Chondrocyte (in vitro differentiated cells): ENCODE data around the gene FREM1. TPM values are rescaled to one million over a fixed set of nuclear protein-coding genes. Genes with fewer than 3 reads are reported as not detected.

ENCODE experiments used
- DNase-seq: peaks from one replicate; pipeline ENCODE4 v3.0.0; 2021; ENCODE audit warnings: mixed read lengths, low spot score
- H3K27ac Mint-ChIP-seq: one replicate; pipeline ENCODE4 v1.8.0; 2021; ENCODE audit warnings: mild to moderate bottlenecking, moderate library complexity, mixed read lengths; ENCODE audit not compliant: unreplicated experiment
- H3K27me3 Mint-ChIP-seq: 2 replicates; pipeline ENCODE4 v1.8.0; 2021; ENCODE audit warnings: low read depth, mixed read lengths
- H3K36me3 Mint-ChIP-seq: 2 replicates; pipeline ENCODE4 v1.8.0; 2021; ENCODE audit warnings: low read depth, mixed read lengths
- H3K4me1 Mint-ChIP-seq: 2 replicates; pipeline ENCODE4 v1.8.0; 2021; ENCODE audit warnings: low read depth, mild to moderate bottlenecking, mixed read lengths
- H3K4me3 Mint-ChIP-seq: one replicate; pipeline ENCODE4 v1.8.0; 2021; ENCODE audit warnings: mild to moderate bottlenecking, moderate library complexity, mixed read lengths; ENCODE audit not compliant: unreplicated experiment
- H3K9me3 Mint-ChIP-seq: 2 replicates; pipeline ENCODE4 v1.8.0; 2021; ENCODE audit warnings: low read depth, mixed read lengths
- CTCF ChIP-seq: fragments of 200-600 bp; sonication (generic); IDR thresholded peaks from 2 replicates; pipeline ENCODE4 v1.5.0; 2021; ENCODE audit warnings: antibody characterized with exemption, mild to moderate bottlenecking, moderate library complexity
- total RNA-seq: library from RNA; stranded (reverse); gene quantifications from 3 replicates; pipeline ENCODE4 v1.2.1, GENCODE V29; 2021

The FREM1 gene
- total RNA-seq, 1 donor from 2014 or later: 2.2 TPM

- H3K27ac Mint-ChIP-seq: no peak overlapping the region
- no peak for DNase-seq
- no peak for TF ChIP-seq CTCF
- no peaks in the 10 kb centered on the region for H3K4me1 Mint-ChIP-seq
- H3K27me3 Mint-ChIP-seq: peaks cover 20% of the 10 kb centered on the region
- H3K36me3 Mint-ChIP-seq: peaks cover 2% of the 10 kb centered on the region
- no peak overlapping the region for H3K4me3 Mint-ChIP-seq
- H3K9me3 Mint-ChIP-seq: no peaks in the 10 kb centered on the region
Measured at GRCh38 chr9:14747111-14747510, 163.1 kb downstream of the FREM1 start.

GRCh38 chr9:14746626-14747025 lies 163.6 kb downstream of the FREM1 start:
- TF ChIP-seq CTCF: no peak
- no peaks in the 10 kb centered on the region for H3K4me1 Mint-ChIP-seq

DNA sequence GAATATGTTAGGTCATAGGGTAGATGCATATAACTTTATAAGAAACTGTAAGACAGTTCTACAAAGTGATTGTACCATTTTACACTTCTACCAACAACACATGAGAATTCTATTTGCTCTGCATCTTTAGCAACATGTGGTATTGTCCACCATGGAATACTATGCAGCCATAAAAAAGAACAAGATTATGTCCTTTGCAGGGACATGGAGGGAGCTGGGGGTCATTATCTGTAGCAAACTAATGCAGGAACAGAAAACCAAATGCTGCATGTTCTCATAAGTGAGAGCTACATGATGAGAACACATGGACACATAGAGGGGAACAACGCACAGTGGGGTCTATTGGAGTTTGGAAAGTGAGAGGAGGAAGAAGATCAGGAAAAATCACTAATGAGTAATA lies 165.5 kb downstream of the FREM1 start:
- TF ChIP-seq CTCF: no peak
- Mint-ChIP-seq H3K27me3 (peaks cover 8% of the 10 kb centered on the region), H3K4me3 (no peak overlapping the region), H3K36me3 (peaks cover 2% of the 10 kb centered on the region), H3K27ac (no peak overlapping the region), H3K4me1 (no peaks in the 10 kb centered on the region), H3K9me3 (no peaks in the 10 kb centered on the region)
- no peak for DNase-seq

More at GRCh38 chr9:14746626-14747025, 163.6 kb downstream of the FREM1 start:
- peaks cover 2% of the 10 kb centered on the region for H3K36me3 Mint-ChIP-seq
- no peak overlapping the region for H3K27ac Mint-ChIP-seq
- H3K4me3 Mint-ChIP-seq: no peak overlapping the region
- no peaks in the 10 kb centered on the region for H3K9me3 Mint-ChIP-seq
- no peak for DNase-seq
- peaks cover 19% of the 10 kb centered on the region for H3K27me3 Mint-ChIP-seq

GRCh38 chr9:14741369-14741768 lies 168.9 kb downstream of the FREM1 start:
- H3K27me3 Mint-ChIP-seq: no peaks in the 10 kb centered on the region
- H3K4me3 Mint-ChIP-seq: no peak overlapping the region
- peaks cover 2% of the 10 kb centered on the region for H3K36me3 Mint-ChIP-seq

GRCh38 chr9:14733133-14733532 lies 177.1 kb downstream of the FREM1 start:
- Mint-ChIP-seq H3K36me3 (peaks cover 2% of the 10 kb centered on the region), H3K4me1 (no peaks in the 10 kb centered on the region), H3K9me3 (no peaks in the 10 kb centered on the region), H3K4me3 (no peak overlapping the region), H3K27ac (no peak overlapping the region), H3K27me3 (peaks cover 2% of the 10 kb centered on the region)
- no peak for DNase-seq
- no peak for TF ChIP-seq CTCF

More at GRCh38 chr9:14741369-14741768, 168.9 kb downstream of the FREM1 start:
- H3K4me1 Mint-ChIP-seq: no peaks in the 10 kb centered on the region
- no peak overlapping the region for H3K27ac Mint-ChIP-seq
- no peak for DNase-seq
- no peaks in the 10 kb centered on the region for H3K9me3 Mint-ChIP-seq
- TF ChIP-seq CTCF: no peak
